GM23338 (cell line): ENCODE measurements around the gene NYAP1. TPM values are rescaled to one million over a fixed set of nuclear protein-coding genes. Genes with fewer than 3 reads are reported as not detected.

ENCODE experiments used
- ATAC-seq: fragments of 200-7000 bp; cut with Tn5 transposase; 3 replicates; pipeline ENCODE4 v1.9.1; 2020
- DNase-seq: peaks from one replicate; pipeline ENCODE4 v3.0.0-alpha.2; 2015; ENCODE audit warnings: low spot score
- H2AFZ ChIP-seq: fragments of 200-600 bp; sonication (generic); 2 replicates; pipeline ENCODE4 v1.8.0; 2016; ENCODE audit warnings: antibody characterized with exemption, mild to moderate bottlenecking, moderate library complexity
- H3F3A ChIP-seq: fragments of 200-600 bp; sonication (generic); replicated peaks from 2 replicates; pipeline ENCODE4 v1.8.0; 2017; ENCODE audit warnings: antibody characterized with exemption, mixed run types, low read depth
- H3K27ac ChIP-seq: fragments of 200-600 bp; sonication (generic); 2 replicates; pipeline ENCODE4 v1.6.1; 2016; ENCODE audit warnings: low read depth
- H3K27me3 ChIP-seq: fragments of 200-600 bp; sonication (generic); 2 replicates; pipeline ENCODE4 v1.8.0; 2016; ENCODE audit warnings: mild to moderate bottlenecking, mixed run types, moderate library complexity; ENCODE audit not compliant: insufficient read depth
- H3K36me3 ChIP-seq: fragments of 200-600 bp; sonication (generic); 2 replicates; pipeline ENCODE4 v1.8.0; 2016; ENCODE audit warnings: mild to moderate bottlenecking; ENCODE audit not compliant: insufficient read depth
- H3K4me1 ChIP-seq: fragments of 200-600 bp; sonication (generic); 2 replicates; pipeline ENCODE4 v1.8.0; 2016; ENCODE audit warnings: mild to moderate bottlenecking, moderate library complexity; ENCODE audit not compliant: insufficient read depth
- H3K4me2 ChIP-seq: fragments of 200-600 bp; sonication (generic); 2 replicates; pipeline ENCODE4 v1.7.1; 2017; ENCODE audit warnings: mixed run types
- H3K4me3 ChIP-seq: fragments of 200-600 bp; sonication (generic); 2 replicates; pipeline ENCODE4 v1.6.1; 2016; ENCODE audit warnings: mixed run types
- H3K79me2 ChIP-seq: fragments of 200-600 bp; sonication (generic); replicated peaks from 2 replicates; pipeline ENCODE4 v1.8.0; 2017; ENCODE audit warnings: mild to moderate bottlenecking; ENCODE audit not compliant: insufficient read depth
- H3K9me2 ChIP-seq: fragments of 200-600 bp; sonication (generic); 2 replicates; pipeline ENCODE4 v1.8.0; 2017; ENCODE audit not compliant: insufficient read depth
- H4K20me1 ChIP-seq: fragments of 200-600 bp; sonication (generic); replicated peaks from 2 replicates; pipeline ENCODE4 v1.8.0; 2017; ENCODE audit warnings: mild to moderate bottlenecking; ENCODE audit not compliant: insufficient read depth
- H3K27ac Mint-ChIP-seq: 2 replicates; pipeline ENCODE4 v1.8.0; 2020; ENCODE audit warnings: inconsistent platforms, mild to moderate bottlenecking, moderate library complexity, mixed read lengths
- H3K27me3 Mint-ChIP-seq: 3 replicates; pipeline ENCODE4 v1.8.0; 2022; ENCODE audit warnings: low read depth, mild to moderate bottlenecking, moderate library complexity, mixed read lengths, inconsistent platforms; ENCODE audit not compliant: insufficient read depth, poor library complexity
- H3K36me3 Mint-ChIP-seq: 3 replicates; pipeline ENCODE4 v1.8.0; 2021; ENCODE audit warnings: low read depth, mild to moderate bottlenecking, inconsistent platforms, moderate library complexity, mixed read lengths
- H3K4me1 Mint-ChIP-seq: 3 replicates; pipeline ENCODE4 v1.8.0; 2020; ENCODE audit warnings: mild to moderate bottlenecking, inconsistent platforms, mixed read lengths
- H3K4me3 Mint-ChIP-seq: 3 replicates; pipeline ENCODE4 v1.8.0; 2021; ENCODE audit warnings: moderate library complexity, mild to moderate bottlenecking, inconsistent platforms, mixed read lengths
- H3K9me3 Mint-ChIP-seq: 3 replicates; pipeline ENCODE4 v1.8.0; 2020; ENCODE audit warnings: moderate library complexity, mild to moderate bottlenecking, inconsistent platforms, mixed read lengths
- CREB1 ChIP-seq: fragments of 250-450 bp; sonication (Bioruptor Pico); IDR thresholded peaks from 2 replicates; pipeline ENCODE4 v1.5.0; 2020; ENCODE audit warnings: low read depth, mild to moderate bottlenecking, moderate library complexity
- EZH2 ChIP-seq: fragments of 200-600 bp; sonication (generic); IDR thresholded peaks from one replicate; pipeline ENCODE4 v1.8.0; 2017; ENCODE audit warnings: antibody characterized with exemption, mild to moderate bottlenecking, low read depth; ENCODE audit not compliant: unreplicated experiment
- EZH2phosphoT487 ChIP-seq: fragments of 200-600 bp; sonication (generic); IDR thresholded peaks from one replicate; pipeline ENCODE4 v1.8.1; 2018; ENCODE audit warnings: antibody characterized with exemption; ENCODE audit not compliant: unreplicated experiment
- JUNB ChIP-seq: IDR thresholded peaks from one replicate; pipeline ENCODE4 v1.6.1; 2016; ENCODE audit warnings: antibody characterized with exemption; ENCODE audit not compliant: unreplicated experiment
- NANOG ChIP-seq: IDR thresholded peaks from 2 replicates; pipeline ENCODE4 v1.6.1; 2016; ENCODE audit warnings: antibody characterized with exemption, borderline replicate concordance
- POLR2AphosphoS5 ChIP-seq: IDR thresholded peaks from 2 replicates; pipeline ENCODE4 v1.6.1; 2016; ENCODE audit warnings: antibody characterized with exemption, low read depth
- STAT1 ChIP-seq: IDR thresholded peaks from one replicate; pipeline ENCODE4 v1.6.1; 2016; ENCODE audit warnings: antibody characterized with exemption; ENCODE audit not compliant: unreplicated experiment
- ZNF114 ChIP-seq: fragments of 250-450 bp; sonication (Bioruptor Pico); IDR thresholded peaks from 2 replicates; pipeline ENCODE4 v1.5.0; 2020; ENCODE audit warnings: mild to moderate bottlenecking, moderate library complexity
- ZNF331 ChIP-seq: fragments of 250-450 bp; sonication (Bioruptor Pico); IDR thresholded peaks from 2 replicates; pipeline ENCODE4 v1.5.0; 2020; ENCODE audit warnings: low read depth, mild to moderate bottlenecking, moderate library complexity
- polyA plus RNA-seq: library from polyadenylated mRNA; unstranded; fragments of >200 nt; fragmentation: Nextera tagmentation; extraction: Ambion mirVana; gene quantifications from 2 replicates; pipeline ENCODE4 v1.2.1, GENCODE V29; 2016
- total RNA-seq: library from RNA; depleted of rRNA; stranded (reverse); fragments of >200 nt; shearing (Covaris generic); gene quantifications from 2 replicates; pipeline ENCODE4 v1.2.3, GENCODE V29; 2014
- TF ChIP-seq, protein P1 (sequence below): IDR thresholded peaks from 2 replicates; pipeline ENCODE4 v1.6.1; 2016; ENCODE audit warnings: antibody characterized with exemption
- TF ChIP-seq, protein P2 (sequence below), 2 experiments: fragments of 200-600 bp in 1 of 2; sonication (generic) in 1 of 2; conservative IDR thresholded peaks; 2 replicates each; pipeline versions ENCODE4 v1.5.1 to v1.6.1; 2016 to 2017; ENCODE audit warnings: antibody characterized with exemption in 2 of 2, low read depth in 2 of 2, mild to moderate bottlenecking in 2 of 2, moderate library complexity in 1 of 2
- TF ChIP-seq, protein P3 (sequence below): IDR thresholded peaks from one replicate; pipeline ENCODE4 v1.6.1; 2018; ENCODE audit warnings: antibody characterized with exemption; ENCODE audit not compliant: unreplicated experiment
- TF ChIP-seq, protein P4 (sequence below): fragments of 250-450 bp; sonication (Bioruptor Pico); IDR thresholded peaks from 2 replicates; pipeline ENCODE4 v1.5.0; 2020; ENCODE audit warnings: mild to moderate bottlenecking, moderate library complexity

NYAP1 gene
- total and polyA plus RNA-seq, 2 experiments from 2014 or later, result 0.19 to 4.9 TPM

DNA sequence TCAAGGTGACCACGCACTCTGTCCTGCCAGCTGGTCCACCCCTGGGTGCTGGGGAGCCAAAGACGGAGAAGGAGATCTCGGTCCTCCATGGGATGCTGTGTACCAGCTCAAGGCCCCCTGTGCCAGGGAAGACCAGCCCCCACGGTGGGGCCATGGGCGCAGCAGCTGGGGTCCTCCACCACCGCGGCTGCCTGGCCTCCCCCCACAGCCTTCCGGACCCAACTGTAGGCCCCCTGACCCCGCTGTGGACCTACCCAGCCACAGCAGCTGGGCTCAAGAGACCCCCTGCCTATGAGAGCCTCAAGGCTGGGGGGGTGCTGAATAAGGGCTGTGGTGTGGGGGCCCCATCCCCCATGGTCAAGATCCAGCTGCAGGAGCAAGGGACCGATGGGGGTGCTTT is 5.4 kb downstream of the NYAP1 start:
- ATAC-seq, result no peak
- no peak overlapping the region for H3K4me2 ChIP-seq

More for the DNA sequence above, 5.4 kb downstream of the NYAP1 start:
- Histone ChIP-seq H3F3A (0 out of 2 replicates have a peak, but pooled peaks cover 3% of the 10 kb centered on the region), H3K27ac (no peak overlapping the region), H2AFZ (no peak overlapping the region), H3K27me3 (peaks cover 10% of the 10 kb centered on the region), H3K9me2 (no peaks in the 10 kb centered on the region), H3K36me3 (no peaks in the 10 kb centered on the region), H3K79me2 (no peaks in the 10 kb centered on the region), H3K4me3 (no peak overlapping the region), H4K20me1 (no peaks in the 10 kb centered on the region), H3K4me1 (peaks cover 19% of the 10 kb centered on the region)
- no peak for DNase-seq
- no peak for TF ChIP-seq CREB1
- TF ChIP-seq, protein P1, sequence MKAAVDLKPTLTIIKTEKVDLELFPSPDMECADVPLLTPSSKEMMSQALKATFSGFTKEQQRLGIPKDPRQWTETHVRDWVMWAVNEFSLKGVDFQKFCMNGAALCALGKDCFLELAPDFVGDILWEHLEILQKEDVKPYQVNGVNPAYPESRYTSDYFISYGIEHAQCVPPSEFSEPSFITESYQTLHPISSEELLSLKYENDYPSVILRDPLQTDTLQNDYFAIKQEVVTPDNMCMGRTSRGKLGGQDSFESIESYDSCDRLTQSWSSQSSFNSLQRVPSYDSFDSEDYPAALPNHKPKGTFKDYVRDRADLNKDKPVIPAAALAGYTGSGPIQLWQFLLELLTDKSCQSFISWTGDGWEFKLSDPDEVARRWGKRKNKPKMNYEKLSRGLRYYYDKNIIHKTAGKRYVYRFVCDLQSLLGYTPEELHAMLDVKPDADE, result no peak
- TF ChIP-seq, protein P2, sequence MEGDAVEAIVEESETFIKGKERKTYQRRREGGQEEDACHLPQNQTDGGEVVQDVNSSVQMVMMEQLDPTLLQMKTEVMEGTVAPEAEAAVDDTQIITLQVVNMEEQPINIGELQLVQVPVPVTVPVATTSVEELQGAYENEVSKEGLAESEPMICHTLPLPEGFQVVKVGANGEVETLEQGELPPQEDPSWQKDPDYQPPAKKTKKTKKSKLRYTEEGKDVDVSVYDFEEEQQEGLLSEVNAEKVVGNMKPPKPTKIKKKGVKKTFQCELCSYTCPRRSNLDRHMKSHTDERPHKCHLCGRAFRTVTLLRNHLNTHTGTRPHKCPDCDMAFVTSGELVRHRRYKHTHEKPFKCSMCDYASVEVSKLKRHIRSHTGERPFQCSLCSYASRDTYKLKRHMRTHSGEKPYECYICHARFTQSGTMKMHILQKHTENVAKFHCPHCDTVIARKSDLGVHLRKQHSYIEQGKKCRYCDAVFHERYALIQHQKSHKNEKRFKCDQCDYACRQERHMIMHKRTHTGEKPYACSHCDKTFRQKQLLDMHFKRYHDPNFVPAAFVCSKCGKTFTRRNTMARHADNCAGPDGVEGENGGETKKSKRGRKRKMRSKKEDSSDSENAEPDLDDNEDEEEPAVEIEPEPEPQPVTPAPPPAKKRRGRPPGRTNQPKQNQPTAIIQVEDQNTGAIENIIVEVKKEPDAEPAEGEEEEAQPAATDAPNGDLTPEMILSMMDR (conservative IDR thresholded peaks at IDR 0.05; ENCODE audit: low read depth in 2 of 2), result no peak
- TF ChIP-seq ZNF331 (CRISPR knock-in tag), result no peak
- TF ChIP-seq, protein P3, sequence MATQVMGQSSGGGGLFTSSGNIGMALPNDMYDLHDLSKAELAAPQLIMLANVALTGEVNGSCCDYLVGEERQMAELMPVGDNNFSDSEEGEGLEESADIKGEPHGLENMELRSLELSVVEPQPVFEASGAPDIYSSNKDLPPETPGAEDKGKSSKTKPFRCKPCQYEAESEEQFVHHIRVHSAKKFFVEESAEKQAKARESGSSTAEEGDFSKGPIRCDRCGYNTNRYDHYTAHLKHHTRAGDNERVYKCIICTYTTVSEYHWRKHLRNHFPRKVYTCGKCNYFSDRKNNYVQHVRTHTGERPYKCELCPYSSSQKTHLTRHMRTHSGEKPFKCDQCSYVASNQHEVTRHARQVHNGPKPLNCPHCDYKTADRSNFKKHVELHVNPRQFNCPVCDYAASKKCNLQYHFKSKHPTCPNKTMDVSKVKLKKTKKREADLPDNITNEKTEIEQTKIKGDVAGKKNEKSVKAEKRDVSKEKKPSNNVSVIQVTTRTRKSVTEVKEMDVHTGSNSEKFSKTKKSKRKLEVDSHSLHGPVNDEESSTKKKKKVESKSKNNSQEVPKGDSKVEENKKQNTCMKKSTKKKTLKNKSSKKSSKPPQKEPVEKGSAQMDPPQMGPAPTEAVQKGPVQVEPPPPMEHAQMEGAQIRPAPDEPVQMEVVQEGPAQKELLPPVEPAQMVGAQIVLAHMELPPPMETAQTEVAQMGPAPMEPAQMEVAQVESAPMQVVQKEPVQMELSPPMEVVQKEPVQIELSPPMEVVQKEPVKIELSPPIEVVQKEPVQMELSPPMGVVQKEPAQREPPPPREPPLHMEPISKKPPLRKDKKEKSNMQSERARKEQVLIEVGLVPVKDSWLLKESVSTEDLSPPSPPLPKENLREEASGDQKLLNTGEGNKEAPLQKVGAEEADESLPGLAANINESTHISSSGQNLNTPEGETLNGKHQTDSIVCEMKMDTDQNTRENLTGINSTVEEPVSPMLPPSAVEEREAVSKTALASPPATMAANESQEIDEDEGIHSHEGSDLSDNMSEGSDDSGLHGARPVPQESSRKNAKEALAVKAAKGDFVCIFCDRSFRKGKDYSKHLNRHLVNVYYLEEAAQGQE, result no peak
- no peak for TF ChIP-seq EZH2
- TF ChIP-seq, protein P4, sequence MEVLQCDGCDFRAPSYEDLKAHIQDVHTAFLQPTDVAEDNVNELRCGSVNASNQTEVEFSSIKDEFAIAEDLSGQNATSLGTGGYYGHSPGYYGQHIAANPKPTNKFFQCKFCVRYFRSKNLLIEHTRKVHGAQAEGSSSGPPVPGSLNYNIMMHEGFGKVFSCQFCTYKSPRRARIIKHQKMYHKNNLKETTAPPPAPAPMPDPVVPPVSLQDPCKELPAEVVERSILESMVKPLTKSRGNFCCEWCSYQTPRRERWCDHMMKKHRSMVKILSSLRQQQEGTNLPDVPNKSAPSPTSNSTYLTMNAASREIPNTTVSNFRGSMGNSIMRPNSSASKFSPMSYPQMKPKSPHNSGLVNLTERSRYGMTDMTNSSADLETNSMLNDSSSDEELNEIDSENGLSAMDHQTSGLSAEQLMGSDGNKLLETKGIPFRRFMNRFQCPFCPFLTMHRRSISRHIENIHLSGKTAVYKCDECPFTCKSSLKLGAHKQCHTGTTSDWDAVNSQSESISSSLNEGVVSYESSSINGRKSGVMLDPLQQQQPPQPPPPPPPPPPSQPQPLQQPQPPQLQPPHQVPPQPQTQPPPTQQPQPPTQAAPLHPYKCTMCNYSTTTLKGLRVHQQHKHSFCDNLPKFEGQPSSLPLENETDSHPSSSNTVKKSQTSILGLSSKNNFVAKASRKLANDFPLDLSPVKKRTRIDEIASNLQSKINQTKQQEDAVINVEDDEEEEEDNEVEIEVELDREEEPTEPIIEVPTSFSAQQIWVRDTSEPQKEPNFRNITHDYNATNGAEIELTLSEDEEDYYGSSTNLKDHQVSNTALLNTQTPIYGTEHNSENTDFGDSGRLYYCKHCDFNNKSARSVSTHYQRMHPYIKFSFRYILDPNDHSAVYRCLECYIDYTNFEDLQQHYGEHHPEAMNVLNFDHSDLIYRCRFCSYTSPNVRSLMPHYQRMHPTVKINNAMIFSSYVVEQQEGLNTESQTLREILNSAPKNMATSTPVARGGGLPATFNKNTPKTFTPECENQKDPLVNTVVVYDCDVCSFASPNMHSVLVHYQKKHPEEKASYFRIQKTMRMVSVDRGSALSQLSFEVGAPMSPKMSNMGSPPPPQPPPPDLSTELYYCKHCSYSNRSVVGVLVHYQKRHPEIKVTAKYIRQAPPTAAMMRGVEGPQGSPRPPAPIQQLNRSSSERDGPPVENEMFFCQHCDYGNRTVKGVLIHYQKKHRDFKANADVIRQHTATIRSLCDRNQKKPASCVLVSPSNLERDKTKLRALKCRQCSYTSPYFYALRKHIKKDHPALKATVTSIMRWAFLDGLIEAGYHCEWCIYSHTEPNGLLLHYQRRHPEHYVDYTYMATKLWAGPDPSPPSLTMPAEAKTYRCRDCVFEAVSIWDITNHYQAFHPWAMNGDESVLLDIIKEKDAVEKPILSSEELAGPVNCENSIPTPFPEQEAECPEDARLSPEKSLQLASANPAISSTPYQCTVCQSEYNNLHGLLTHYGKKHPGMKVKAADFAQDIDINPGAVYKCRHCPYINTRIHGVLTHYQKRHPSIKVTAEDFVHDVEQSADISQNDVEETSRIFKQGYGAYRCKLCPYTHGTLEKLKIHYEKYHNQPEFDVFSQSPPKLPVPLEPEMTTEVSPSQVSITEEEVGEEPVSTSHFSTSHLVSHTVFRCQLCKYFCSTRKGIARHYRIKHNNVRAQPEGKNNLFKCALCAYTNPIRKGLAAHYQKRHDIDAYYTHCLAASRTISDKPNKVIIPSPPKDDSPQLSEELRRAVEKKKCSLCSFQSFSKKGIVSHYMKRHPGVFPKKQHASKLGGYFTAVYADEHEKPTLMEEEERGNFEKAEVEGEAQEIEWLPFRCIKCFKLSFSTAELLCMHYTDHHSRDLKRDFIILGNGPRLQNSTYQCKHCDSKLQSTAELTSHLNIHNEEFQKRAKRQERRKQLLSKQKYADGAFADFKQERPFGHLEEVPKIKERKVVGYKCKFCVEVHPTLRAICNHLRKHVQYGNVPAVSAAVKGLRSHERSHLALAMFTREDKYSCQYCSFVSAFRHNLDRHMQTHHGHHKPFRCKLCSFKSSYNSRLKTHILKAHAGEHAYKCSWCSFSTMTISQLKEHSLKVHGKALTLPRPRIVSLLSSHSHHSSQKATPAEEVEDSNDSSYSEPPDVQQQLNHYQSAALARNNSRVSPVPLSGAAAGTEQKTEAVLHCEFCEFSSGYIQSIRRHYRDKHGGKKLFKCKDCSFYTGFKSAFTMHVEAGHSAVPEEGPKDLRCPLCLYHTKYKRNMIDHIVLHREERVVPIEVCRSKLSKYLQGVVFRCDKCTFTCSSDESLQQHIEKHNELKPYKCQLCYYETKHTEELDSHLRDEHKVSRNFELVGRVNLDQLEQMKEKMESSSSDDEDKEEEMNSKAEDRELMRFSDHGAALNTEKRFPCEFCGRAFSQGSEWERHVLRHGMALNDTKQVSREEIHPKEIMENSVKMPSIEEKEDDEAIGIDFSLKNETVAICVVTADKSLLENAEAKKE (CRISPR knock-in tag), result no peak
- TF ChIP-seq STAT1, result no peak
- no peak for TF ChIP-seq POLR2AphosphoS5
- no peak for TF ChIP-seq EZH2phosphoT487
- TF ChIP-seq ZNF114 (CRISPR knock-in tag), result no peak
- TF ChIP-seq JUNB, result no peak
- no peak for TF ChIP-seq NANOG
- Mint-ChIP-seq H3K4me3 (no peak overlapping the region), H3K27ac (no peak overlapping the region), H3K9me3 (no peaks in the 10 kb centered on the region), H3K4me1 (peaks cover 33% of the 10 kb centered on the region), H3K27me3 (peaks cover 32% of the 10 kb centered on the region), H3K36me3 (no peaks in the 10 kb centered on the region; the same call in 2 of the 3 replicates)
